Measurements from ENCODE around the gene SLC9A3.

SLC9A3 gene

DNA sequence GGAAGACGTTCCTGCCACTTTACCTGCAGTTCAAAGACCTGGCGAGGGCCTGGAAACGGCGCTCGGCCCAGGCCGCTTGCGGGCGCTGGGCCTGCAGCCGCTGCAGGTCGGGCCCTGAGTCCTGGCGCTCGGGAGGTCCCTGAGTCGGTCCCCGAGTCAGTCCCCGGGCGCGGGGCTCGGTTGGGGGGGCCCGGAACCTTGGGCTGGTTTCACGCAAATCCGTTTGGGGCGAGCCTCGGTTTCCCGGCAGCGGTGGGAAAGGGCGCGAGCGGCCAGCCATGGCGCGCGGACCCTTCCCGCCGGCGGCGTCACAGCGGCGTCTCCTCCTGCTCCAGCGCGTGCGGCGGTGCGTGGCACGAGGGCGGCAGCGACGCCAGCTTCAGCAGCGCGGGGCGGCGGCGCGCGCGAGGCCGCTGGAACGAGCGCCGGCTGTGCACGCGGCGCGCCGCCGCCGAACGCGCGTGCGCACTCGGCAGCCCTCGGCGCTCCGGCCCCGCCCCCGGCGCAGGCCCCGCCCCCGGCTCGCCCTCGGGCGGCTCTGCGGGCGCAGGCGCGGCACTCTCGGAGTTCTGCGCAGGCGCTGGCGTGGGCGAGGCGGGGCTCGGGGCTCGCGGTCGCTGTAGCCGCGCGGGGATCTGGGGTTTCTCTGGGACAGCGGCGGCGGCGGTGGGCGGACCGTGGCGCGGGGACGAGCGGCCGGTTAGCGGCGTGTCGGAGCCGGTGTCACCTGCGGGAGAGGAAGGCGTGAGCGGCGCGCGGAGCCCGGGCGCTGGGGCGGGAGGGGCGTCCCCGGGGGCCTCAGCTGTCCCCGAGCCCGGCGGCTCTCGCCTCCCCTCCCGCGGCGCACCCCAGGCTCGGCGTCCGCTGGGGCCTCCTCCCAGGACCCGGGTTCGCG lies 51.3 kb downstream of the SLC9A3 start:
- DNase-seq = peak; percentile 78 to 88 (median 80)

DNA sequence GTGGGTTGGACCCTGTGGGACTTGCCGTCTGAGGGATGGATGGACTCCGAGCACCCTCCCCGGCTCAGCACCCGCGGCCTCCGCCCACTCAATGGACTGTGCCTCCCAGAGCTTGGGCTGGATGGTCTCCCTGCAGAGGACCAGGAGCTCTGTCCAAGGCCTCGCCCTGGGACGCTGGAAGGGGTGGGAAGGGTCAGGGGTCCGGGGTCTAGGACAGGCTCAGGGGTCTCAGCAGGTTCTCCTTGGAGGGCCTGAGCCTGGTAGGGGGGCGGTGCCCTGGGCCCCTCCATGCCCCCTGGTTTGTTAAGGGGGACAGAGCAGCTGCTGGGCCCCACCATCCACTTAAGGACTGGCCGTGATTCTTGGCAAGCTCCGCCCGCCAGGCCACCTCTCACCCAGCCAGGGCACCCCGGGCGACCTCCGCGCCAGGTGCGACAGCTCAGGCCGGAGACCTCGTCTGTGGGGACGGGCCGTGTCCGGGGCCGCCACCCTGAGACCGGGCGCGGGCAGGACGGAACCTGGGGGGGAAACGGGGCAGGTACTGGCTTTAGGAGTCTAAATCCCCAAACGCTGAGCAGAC lies 52.1 kb downstream of the SLC9A3 start:
- no peak for DNase-seq

DNA sequence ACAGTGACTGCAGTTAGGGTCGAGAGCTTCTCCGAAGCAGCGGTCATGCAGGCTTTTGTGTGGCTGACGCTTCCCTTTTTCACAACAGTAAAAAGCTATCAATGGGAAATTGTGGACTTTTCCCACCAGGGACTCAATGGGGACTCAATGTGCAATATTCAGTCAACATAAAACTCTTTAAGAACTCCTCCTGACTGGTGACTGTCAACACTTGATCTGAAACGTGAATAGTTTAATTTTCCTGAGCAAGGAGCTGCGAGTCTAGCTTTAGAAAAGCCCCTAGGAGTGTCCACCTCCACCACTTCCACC lies 52.5 kb downstream of the SLC9A3 start:
- DNase-seq = no peak

DNA sequence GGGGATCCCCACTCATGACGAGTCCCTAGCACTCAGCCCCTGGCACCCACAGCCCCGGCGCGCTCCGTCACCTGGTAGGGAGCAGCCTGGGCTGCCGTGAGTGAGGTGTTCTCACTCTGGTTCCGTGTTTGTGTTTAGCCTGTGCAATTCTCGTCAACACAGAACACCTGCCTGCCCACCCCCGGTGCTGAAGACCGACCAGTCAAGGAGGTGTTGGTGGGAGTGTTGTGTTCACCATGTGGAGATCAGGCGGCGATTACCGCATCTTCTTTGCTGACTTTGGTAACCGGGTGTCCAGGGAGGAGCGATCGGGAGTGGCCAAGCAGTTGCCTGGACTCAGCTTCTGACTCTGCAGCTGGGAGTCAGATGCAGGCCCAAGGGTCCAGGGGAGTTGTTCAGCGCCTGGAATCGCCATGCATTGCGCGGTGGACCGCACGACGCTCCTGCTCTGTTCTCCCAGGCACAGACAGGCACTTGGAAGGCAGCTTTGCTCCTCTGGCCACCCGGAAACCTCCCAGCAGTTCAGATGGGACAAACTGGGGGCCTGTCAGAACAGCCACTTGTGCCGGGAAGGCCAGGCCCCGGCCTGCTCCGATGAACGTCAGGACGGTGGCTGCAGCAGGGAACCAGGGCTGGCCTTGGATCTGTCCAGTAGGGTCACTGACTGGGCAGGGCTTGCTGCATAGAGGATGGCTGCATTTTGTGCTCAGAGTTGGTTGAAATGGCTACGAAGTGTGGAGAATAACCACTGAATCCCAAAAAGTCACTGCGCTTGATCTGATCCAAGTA lies 53.1 kb downstream of the SLC9A3 start:
- DNase-seq = no peak

DNA sequence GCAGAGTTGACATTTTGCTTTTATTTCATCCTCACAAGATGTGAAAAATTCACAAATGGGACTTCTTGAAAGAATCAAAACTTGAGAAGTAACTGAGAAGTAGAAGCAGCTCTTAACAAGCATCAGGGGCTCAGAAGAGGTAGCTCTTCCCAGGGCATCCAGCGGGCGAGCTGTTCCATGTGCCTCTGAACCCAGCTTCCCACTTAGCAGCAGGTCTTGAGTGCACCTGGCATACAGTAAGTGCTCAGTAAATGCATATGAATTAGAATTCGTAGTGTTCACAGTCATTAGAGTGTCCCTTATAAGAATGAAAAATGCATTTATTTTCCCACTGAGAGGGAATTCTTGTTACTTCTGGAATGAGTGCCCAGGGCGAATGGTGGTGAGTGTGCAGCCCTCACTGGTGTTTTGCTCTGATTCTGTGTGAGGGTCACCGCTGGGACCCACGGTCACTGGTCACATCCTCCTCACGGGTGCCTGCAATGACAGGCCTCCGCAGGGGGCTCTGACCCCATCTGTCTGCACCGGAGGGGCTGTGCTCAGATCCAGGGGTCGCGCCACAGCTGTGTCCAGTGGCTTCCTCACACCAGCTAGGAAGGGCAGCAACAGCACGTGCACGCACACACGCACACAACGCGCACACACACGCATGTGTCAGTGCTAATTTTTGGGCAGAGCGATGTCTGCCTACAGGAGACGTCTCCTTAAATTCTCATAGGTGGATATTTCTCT lies 54.3 kb downstream of the SLC9A3 start:
- no peak for DNase-seq

DNA sequence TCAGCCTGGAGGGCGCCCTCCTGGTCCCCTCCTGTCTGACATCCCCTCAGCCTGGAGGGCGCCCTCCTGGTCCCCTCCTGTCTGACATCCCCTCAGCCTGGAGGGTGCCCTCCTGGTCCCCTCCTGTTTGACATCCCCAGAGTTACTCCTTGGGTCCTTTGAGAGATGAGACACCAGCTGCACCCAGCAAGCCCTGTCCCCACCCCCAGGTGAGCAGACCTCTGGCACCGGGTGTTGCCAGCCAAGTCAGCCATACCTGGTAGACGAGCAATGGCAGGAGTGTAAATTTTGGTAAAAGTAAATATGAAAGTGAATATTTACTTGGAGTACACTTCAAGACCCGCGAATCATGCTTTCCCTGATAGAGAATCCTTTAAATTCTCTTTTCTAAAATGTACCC lies 55.8 kb downstream of the SLC9A3 start:
- DNase-seq = no peak

DNA sequence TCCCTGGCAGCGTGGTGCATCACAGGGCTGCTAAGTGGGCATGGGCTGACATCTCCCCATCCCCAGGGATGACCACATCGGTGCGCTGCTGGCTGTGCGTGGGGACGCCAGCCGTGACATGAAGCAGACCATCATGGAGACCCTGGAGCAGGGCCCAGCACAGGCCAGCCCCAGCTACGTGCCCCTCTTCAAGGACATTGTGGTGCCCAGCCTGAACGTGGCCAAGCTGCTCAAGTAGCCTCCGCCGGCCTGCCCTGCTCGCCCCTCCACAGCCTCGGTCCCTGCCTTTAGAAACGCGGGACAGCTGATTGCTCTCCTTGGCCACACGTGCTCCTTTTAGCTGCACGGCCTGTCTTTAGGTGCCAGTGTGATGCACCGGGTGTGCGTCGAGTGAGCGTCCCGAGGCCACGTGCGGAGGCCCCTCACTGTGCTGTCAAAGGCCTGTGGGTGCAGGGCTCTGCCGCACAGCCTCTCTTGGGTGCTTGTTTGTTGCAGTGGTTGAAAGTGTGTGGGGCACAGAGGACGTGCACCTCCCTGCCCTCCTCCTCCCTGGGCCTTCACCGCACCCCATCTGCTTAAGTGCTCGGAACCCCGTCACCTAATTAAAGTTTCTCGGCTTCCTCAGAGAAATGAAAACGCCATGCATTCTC lies 57.5 kb downstream of the SLC9A3 start:
- no peak for DNase-seq

DNA sequence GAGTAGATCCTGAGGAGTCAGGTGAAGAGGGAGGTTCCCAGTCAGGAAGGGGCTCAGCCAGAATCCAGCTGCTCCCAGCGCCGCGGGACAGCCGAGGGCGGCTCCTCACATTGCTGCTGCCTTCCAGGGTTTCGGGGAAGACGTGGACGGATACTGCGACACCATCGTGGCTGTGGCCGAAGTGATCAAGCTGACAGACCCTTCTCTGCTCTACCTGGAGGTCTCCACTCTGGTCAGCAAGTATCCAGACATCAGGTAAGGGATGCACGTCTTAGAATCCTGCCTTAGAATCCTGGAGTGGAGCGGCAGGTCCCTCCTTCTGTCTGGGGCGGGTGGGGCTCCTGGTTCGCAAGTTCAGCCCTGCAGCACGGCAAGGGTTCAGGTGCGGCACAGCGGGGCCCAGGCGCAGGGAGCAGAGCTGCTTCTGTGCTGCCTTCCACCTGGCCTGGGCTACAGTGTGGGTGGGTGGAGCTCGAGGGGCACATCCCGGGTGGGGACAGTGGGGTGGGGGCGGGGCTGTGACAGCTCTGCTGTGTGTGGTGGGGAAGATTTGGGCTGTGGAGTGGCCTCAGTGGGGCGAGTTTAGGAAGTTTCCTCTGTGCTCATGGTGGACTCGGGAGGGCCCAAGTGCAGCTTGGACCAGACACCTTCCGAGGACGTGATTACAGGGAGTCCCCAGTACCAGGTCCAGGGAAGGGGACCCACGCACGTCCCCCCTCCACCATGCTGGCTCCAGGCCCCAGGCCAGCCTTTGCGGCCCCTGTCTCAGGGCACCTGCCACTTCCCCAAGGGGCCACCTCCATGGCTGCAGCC lies 58.5 kb downstream of the SLC9A3 start:
- no peak for DNase-seq

DNA sequence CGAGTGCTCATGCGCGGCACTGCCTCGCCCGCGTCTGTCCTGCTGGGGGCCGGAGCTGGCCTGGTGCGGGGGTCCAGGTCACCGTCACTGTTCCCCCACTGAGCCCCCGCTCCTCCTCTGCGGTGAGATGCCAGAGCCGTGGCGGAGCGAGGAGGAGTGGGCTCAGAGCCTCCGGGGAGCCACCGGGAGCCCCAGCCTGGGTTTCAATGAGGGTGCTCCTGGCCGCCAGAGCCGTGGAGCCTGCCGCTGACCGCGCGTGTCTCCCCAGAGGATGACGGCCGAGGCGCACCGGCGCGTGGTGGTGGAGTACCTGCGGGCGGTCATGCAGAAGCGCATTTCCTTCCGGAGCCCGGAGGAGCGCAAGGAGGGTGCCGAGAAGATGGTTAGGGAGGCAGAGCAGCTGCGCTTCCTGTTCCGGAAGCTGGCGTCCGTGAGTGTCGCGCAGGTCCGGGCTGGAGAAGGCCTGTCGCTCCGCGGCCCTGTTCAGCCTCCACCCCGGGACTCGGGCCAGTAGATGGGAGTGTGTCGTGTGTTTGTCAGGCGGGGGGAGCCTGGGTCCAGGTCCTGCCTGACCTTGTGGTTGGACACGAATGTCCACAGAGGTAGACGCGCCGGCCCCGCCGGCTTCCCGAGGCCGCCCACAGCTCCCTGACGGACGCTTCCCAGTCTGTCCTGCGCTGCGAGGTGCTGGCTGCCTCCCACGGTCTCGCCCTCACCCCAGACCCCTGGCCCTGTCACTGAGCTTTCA lies 59.2 kb downstream of the SLC9A3 start:
- DNase-seq = no peak

DNA sequence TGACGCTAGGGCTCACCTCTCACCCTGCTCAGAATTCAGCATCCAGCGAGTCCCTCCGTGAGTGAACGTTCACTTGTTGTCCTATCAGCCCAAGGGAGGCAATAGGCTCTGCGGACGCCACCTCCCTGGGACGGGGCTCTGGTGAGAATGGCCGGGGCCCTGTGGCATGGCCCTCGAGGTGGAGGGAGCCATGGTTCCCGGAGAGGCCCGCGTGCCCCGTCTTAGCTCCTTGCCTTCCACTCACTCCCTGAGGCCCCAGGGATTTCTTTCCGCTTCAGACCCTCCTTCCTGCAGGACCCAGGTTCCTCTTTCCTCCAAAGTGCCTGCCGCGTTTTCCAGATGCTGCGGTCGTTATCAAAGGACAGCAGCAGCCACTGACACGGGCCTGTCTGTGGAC lies 59.8 kb downstream of the SLC9A3 start:
- no peak for DNase-seq

DNA sequence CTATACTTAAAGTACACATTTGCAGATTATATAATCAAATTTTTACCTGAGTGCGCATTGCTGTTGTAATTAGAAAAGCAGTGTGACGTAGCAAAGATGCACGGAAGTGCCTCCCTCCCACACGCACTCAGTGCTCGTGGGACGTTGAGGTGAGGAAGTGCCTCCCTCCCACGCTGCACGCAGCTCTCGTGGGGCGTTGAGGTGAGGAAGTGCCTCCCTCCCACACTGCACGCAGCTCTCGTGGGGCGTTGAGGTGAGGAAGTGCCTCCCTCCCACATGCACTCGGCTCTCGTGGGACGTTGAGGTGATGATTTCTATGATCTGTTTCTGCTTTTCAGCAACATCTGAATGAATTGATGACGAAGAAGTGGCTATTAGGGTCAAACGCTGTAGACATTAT lies 60.3 kb downstream of the SLC9A3 start:
- peak in 3 of 4 experiments; percentile 34 to 72 (median 55) for DNase-seq

DNA sequence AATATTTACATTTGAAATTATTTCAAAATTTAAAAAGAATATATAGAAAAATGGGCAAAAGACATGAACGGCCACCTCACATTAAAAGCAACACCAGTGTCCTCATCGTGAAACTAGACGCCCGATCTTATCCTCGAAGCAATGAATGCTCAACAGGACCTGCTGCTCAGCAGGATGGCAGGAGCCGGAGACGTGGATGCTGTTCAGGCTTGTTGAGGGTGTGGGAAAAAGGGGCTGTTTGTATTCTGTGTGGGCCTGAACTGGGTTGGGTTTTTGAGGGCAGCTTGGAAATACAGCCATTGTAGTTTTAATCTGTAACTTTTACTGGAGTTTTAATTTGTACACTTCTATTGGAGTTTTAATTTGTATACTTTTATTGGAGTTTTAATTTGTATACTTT lies 60.9 kb downstream of the SLC9A3 start:
- DNase-seq = no peak

DNA sequence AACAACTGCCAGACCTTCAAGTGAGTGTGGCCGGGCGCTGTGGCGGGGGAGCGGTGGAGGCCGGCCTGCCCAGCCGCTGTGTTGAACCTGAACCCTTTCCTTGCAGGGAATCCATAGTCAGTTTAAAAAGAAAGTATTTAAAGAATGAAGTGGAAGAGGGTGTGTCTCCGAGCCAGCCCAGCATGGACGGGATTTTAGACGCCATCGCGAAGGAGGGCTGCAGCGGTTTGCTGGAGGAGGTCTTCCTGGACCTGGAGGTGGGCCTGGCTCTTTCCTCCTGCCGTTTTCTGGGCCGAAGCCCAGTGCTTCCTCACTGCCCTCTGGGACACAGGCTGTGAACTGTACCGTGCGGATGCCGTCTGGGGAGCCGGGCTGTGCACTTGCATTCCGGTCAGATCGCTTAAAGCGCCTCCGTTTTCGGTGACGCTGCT lies 62.2 kb downstream of the SLC9A3 start:
- no peak for DNase-seq

DNA sequence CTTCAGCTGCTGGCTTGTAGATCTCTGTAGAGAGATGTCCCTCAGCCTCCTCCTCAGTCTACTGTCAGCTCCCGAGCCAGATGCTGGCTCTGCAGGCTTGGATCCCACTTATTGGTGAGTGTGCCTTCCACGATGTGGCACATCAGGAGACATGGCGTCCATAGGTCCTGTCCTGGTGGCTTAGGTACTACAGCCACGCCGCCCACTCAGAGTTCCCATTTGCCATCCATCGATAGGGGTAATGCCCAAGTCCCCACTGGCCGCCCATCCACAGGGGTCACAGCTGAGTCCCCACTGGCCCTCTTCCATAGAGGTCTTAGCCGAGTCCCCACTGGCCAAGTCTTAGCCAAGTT lies 64.0 kb downstream of the SLC9A3 start:
- DNase-seq = no peak

DNA sequence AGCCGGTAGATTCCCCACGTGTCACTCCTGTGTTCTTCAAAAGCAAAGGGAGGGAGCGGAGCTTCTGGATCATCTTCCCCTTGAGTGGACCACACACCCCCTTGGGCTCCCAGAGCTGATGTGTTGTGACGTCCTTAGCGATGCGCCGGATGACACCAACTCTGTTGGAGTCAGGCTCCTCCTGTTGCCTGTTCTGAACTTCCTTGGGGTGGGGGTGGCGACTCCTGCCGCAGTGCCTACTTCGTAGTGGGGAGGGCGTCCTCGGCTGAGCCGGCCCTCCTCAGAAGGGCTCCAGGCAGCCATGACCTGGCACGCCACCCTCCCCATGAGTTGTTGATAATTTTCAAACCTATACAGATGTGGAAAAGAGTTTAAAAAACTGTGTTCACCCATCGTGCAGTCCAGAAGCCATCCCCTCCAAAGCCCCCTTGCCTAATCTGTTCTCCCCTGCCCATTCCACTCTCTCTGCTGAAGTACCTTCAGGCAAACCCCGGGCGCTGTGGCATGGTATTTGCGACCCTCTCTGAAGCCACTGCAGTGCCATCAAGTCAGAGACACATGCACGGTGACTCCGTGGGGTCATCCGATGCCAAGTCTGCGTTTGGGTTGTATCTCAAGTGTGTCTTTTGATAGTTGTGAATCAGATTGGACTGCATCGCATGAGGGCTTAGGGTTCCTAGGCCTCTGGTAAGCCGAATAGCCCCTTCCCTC lies 64.5 kb downstream of the SLC9A3 start:
- no peak for DNase-seq

DNA sequence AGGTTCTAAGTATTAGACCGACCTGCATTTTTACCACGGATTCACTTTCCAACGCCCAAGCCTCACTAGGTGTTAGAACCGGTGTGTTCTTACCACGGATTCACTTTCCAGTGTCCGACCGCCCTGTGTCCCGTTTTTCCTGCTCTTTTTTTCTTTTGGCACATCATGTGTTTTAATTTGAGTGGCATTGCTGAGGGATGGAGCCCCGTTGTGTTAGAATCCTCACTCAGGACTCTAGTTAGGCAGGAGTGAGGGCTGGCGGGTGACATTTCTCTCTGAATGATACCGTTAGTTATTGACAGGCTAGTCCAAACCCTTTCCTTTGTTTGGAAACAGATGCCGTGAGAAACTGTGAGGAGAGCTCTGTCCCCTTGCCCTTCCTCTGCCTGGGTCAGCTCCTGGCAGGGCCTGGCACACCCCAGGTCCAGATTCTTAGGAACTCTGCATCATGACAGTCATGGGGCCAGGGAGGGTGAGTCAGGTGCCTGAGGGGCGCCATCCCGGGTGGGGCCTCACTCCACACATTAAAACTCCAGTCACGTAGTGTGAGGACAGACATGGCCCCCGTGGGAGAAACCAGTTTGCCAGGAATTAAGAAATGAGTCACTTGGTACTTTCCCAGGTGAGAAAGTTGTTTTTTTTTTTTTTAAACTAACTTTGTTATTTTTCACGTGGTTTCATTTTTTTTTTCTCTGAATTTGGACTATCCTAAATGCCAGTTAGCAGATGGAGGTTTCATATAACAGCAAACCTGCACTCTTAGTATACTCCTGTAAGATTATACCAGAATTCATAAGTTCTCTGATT lies 65.5 kb downstream of the SLC9A3 start:
- DNase-seq = no peak

DNA sequence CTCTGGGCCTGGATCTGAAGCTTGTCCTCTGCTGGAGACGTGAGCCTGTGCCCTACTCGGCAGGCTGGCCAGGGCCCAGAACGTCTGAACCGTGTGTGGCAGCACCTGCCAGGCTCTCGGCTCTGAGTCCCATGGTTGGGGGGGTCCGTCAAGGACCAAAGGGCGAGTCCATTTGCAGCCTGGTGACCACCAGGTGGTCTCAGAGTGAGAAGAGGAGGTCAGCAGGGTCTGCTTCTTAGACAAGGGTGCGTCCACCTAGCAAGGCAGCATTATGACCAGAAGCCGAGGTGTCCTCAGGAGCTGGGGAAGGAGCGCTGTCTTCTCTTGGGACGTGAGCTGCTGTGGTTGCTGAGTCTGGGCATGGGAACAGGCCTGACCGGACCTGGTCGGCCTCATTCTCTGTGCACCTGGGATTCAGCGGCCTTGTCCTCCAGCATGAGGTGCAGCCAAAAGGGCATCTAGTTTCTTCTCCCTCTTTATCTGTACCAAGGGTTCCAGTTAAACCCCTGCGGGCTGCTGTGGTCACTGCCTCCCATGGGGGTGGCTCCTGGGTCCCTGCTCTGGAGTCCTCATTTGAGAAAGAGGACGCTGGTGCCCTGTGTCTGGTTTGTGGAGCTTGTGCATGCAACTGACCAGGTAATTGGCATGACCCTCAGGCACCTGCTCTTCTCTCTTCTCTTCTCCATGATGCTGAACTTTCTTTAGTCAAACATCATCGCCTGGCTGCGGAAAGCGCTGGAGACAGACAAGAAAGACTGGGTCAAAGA lies 66.9 kb downstream of the SLC9A3 start:
- no peak for DNase-seq

DNA sequence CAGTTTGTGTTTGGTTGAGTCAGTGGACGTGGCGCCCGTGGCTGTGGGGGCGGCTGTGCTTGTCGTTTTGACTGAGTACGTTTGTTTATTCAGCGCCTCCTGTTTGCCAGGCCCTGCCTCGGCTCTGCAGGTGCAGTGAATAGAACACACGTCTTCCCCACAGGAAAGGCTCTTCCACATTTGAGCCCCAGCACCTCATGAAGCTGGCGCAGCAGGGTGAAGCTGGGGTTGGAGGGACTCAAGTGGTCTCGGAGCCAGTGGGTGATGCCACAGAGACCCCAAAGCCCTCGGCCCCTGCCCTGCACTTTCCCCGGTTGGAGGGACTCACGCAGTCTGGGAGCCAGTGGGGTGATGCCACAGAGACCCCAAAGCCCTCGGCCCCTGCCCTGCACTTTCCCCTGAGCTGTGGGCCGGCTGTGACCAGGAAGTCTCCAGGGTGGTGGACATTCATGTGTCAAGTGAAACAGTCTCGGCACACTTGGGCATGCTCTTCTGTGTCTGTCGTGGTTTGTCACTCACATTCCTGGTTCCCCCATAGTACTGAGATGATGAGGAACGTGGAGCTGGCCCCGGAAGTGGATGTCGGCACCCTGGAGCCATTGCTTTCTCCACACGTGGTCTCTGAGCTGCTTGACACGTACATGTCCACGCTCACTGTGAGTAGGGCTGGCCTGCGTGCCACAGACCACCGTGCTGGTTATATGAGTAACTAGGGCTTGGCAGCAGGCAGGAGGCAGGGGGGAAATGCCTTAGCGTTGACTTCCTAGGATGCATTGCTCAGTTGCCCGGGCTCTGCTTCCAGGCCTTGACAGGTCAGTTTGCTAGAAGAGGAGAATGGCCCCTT lies 67.7 kb downstream of the SLC9A3 start:
- DNase-seq = no peak
